Activated CD4-positive, alpha-beta T cell treated with anti-CD3 and anti-CD28 coated beads for 4 hours (primary cell): ENCODE results near the gene SLC16A3.

ENCODE experiments used
- DNase-seq, 2 donors: peaks; one replicate each; pipeline ENCODE4 v3.0.0-alpha.2; 2020

The SLC16A3 gene

GRCh38 chr17:82237083-82237745, 8.4 kb downstream of the SLC16A3 start:
- no peak for DNase-seq

DNA sequence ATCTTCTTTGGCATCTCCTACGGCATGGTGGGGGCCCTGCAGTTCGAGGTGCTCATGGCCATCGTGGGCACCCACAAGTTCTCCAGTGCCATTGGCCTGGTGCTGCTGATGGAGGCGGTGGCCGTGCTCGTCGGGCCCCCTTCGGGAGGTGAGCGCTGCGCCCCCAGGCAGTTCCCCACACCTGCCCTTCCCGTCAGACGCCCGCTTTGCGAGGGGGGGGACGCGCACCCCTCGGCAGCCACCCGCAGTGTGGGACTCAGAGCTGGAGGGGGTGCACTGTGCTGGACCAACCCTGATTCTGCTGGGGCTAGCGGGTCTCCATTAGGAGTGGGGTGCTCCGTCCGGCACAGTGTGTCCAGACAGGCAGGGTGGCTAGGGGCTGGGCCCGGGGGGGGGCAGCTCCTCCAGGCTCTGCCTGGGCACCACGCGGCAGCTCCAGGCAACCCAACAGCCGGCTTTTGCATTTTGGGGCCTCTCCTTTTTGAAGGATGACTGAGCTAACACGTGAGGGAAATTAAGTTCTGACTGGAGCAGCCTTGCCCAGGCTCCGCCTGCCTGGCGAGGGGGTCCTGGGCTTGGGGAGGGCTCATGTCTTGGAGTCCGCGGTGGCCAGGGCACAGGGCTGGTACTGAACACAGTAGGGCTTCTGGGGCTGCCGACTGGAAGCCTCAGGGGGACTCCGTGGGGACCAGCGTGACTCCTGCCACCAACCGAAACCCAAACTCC, 9.1 kb downstream of the SLC16A3 start:
- DNase-seq = no peak

DNA sequence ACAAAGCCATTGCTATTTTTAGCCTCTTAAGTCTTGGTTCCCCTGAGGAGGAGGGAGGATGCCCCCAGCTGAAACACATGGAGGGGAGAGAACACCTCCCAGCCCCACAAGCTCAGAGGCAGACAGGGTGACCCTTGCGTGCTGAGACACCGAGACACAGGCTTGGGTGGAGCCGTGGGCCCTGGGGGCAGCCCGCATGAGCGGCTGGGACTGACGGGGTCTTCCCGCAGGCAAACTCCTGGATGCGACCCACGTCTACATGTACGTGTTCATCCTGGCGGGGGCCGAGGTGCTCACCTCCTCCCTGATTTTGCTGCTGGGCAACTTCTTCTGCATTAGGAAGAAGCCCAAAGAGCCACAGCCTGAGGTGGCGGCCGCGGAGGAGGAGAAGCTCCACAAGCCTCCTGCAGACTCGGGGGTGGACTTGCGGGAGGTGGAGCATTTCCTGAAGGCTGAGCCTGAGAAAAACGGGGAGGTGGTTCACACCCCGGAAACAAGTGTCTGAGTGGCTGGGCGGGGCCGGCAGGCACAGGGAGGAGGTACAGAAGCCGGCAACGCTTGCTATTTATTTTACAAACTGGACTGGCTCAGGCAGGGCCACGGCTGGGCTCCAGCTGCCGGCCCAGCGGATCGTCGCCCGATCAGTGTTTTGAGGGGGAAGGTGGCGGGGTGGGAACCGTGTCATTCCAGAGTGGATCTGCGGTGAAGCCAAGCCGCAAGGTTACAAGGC, 9.8 kb downstream of the SLC16A3 start:
- peak; percentile 69 to 75 for DNase-seq

DNA sequence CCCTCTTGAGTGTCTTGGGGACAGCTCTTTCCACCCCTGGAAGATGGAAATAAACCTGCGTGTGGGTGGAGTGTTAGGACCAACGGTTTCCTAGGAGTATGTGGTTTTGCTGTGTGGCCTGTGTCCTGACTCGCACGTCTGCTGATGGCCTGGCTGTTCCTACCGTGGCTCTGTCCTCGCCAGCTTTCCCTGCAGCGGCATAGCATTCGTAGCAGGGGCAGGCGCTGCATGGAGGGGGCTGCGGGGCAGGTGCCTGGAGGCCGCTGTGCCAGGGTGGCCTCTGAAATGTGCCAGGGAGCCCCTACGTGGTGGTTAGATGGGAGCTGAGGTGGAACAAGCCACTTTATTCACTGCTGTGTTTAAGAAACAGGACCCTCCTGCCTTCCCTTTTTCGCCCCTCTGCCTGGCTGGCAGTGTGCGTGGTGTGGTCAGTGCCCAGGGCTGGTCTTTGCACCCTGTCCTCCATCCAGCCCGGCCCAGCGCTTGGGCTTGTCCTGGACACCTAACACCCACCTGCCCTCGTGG, 10.6 kb downstream of the SLC16A3 start:
- DNase-seq = no peak

DNA sequence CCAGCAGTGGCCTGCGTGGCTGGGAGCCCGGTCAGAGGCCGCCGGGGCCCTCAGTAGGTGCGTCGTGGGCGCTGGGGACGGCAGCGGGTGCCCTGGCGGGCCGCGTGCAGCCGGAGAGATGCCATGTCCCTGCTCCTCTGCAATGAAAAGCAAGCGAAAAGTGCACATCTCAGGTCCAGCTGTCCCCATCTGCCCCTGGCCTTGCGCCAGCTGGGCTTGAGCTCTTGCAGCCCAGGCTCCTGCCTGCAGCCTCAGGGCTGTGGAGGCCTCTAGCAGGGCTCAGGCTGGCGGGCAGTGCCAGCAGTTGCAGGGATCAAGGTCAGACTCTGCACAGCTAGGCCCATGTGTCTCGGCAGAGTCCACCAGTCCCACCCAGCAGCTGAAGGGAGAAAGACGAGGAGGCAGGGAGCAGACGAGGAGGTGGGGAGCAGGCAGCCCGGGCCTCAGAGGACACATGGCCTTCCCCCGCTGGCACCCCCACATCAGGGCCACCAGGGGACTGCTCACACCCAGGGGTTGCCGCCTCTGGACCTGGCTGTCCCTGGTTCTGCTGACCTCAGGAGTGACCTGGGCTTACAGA, 11.2 kb downstream of the SLC16A3 start:
- DNase-seq = no peak

GRCh38 chr17:82240506-82241182, 11.8 kb downstream of the SLC16A3 start:
- DNase-seq = no peak

GRCh38 chr17:82241183-82241925, 12.5 kb downstream of the SLC16A3 start:
- peak; percentile 45 for DNase-seq

DNA sequence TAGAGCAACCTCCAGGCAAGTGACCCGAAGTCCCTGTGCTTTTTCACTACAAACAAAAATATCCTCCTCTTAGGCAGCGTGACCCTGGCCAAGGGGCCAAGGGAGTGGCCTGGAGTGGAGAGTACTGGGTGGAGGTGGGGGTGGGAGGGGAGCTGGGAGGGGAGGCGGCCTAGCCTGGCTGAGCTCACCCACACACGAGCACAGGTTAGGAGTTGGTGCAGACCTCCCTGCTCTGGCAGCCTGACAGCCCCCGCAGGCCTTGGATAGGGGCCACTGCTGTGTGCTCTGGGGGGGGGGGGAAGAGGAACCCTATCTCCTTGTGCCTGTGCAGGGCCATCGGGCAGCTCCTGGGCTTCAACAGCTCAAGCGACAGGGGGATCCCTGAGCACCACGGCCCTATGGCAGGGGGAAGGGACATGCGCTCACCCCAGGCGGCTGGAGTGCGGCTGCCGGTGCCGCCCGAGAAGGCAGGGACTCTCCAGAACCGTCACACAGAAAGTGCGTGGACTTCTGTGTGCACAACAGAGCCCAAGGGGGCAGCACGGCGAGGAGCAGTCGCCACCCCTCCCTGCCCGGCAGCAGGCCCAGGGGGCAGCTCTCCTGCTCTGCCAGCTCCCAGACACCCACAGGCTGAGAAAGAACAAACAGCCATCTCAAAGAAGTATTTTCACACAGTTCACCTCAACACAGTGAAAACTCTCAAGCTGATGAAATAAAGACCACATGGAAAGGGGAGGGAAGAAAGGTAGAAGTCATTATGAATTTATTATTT, 13.3 kb downstream of the SLC16A3 start:
- no peak for DNase-seq

GRCh38 chr17:82242698-82242976, 13.8 kb downstream of the SLC16A3 start:
- no peak for DNase-seq

- DNase-seq = no peak
Measured at GRCh38 chr17:82242977-82243647, 14.3 kb downstream of the SLC16A3 start.

DNA sequence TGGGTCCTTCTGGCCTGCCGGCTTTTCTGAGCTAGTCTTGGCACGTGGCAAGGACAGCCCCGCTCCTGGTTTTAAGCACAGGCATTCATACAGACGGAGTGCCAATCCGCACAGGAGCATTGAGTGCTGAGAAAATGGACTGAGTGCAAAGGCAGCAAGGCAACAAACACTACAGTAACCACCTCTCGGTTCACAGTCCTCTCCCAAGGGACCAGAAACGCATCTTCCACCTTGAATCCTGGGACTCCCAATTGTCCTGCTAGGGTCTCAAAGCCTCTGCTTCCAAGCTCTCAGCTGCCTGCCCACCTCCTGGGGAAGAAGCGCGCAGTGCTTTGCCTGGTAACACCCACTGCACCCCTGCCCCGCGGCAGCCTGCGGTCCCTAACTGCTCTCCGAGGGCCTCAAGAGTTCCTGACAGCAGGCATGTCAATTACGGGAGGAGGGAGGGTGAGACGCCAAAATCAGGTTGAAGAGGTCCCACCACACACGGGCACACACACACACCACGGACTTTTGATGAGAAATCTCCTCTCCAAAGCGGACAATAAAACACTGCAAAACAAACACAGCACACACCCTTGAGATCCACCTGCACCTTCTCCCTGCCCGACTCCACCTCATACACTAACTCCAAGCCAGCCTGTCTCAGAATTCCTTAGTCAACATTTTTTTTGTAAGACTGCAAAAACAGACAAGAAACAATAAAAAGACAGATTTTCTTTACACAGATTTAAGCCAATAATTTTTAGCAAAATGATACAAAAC, 15.0 kb downstream of the SLC16A3 start:
- DNase-seq = no peak

- DNase-seq = no peak
Measured at GRCh38 chr17:82244413-82245133, 15.7 kb downstream of the SLC16A3 start.

- DNase-seq = no peak
Measured at GRCh38 chr17:82245134-82246039, 16.5 kb downstream of the SLC16A3 start.

DNA sequence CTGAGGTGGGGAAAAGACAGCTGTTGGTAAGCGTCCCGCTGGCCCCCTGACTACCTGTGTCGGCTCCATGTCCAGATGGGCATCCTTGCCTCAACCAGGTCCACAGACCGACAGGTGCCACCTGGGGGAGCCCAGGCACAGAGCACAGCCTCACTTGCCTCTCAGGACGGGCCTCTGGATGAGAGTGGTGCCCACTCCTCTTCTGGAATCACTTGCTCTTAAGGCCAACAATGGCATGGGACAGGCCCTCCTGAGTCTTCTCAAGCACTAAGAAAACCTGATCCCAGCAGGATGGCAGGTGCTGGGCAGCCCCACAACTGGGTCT, 17.2 kb downstream of the SLC16A3 start:
- DNase-seq = no peak

- no peak for DNase-seq
Measured at GRCh38 chr17:82246365-82247181, 17.7 kb downstream of the SLC16A3 start.

GRCh38 chr17:82247182-82247823, 18.5 kb downstream of the SLC16A3 start:
- DNase-seq = no peak
